ENCODE measurements around the gene P2RX3. TPM values are rescaled to one million over a fixed set of nuclear protein-coding genes. Genes with fewer than 3 reads are reported as not detected.

Gene P2RX3
- total RNA-seq, 1 experiment from 2014 or later: 0.15 TPM

DNA sequence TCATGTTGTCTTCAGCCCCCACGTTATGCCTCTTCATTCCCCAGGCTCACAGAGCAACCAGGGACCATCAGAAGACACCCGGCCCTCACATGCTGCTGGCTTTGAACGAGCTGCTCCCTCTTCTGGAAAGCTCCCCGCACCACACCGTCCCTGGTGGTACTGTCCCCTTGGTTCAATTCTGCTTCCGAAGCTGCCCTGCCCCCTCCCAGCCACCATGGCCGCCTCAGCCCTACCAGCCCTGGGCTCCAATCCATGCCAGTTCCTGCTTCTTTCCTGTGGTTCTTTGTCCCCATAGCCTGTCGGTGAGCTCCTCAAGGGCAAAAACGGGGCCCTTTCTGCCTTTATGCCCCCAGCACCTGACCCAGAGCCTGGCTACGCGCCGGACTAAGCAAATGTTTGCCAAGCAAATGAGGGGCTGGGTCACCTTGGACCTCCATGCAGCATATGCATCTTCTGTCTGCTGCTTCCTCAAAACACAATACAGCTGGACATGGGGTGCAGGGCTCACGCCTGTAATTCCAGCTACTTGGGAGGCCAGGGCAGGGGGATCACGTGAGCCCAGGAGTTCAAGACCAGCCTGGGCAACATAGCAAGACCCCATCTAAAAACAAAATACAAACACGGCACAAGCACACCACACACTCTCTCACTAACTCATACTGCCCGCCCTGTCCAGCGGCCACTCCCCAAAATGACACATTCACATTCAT is 34.7 kb upstream of the P2RX3 start:
- 100% methylated on average over 1 of the region's 17 CpGs for WGBS (ENCODE audit: extremely low coverage, insufficient read length, low lambda C conversion rate)
- TF ChIP-seq, protein P1, sequence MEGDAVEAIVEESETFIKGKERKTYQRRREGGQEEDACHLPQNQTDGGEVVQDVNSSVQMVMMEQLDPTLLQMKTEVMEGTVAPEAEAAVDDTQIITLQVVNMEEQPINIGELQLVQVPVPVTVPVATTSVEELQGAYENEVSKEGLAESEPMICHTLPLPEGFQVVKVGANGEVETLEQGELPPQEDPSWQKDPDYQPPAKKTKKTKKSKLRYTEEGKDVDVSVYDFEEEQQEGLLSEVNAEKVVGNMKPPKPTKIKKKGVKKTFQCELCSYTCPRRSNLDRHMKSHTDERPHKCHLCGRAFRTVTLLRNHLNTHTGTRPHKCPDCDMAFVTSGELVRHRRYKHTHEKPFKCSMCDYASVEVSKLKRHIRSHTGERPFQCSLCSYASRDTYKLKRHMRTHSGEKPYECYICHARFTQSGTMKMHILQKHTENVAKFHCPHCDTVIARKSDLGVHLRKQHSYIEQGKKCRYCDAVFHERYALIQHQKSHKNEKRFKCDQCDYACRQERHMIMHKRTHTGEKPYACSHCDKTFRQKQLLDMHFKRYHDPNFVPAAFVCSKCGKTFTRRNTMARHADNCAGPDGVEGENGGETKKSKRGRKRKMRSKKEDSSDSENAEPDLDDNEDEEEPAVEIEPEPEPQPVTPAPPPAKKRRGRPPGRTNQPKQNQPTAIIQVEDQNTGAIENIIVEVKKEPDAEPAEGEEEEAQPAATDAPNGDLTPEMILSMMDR (conservative IDR thresholded peaks at IDR 0.05): peak; percentile 34; the same call in 2 of the 3 replicates
- Histone ChIP-seq H3K27ac (ENCODE audit: insufficient read length, low read depth, low read length) (no peak overlapping the region), H3K79me2 (ENCODE audit: insufficient read depth, low read length) (peaks cover 6% of the 10 kb centered on the region; the same call in 1 of the 2 replicates), H2BK5ac (ENCODE audit: insufficient read length, low read length) (no peak overlapping the region), H3K79me1 (ENCODE audit: insufficient read depth, low read depth, low read length, poor library complexity, severe bottlenecking) (no peaks in the 10 kb centered on the region), H3K14ac (ENCODE audit: insufficient read depth, low read length) (no peak overlapping the region), H3T11ph (ENCODE audit: low read length) (no peak overlapping the region), H3K4me2 (ENCODE audit: insufficient read depth, insufficient read length, low read length) (no peak overlapping the region), H3K23ac (ENCODE audit: insufficient read length, low read depth, low read length) (no peak overlapping the region), H3K9ac (ENCODE audit: extremely low read depth, insufficient read length, low read length) (no peak overlapping the region), H3K27me3 (ENCODE audit: insufficient read depth, low read length) (no peaks in the 10 kb centered on the region), H4K91ac (ENCODE audit: insufficient read length, low read depth, low read length) (no peak overlapping the region), H3K56ac (ENCODE audit: insufficient read length, low read depth, low read length) (no peak overlapping the region), H3K4ac (ENCODE audit: low read depth, low read length) (no peak overlapping the region), H2BK20ac (ENCODE audit: low read depth, low read length, poor library complexity, severe bottlenecking) (no peak overlapping the region), H4K5ac (ENCODE audit: insufficient read length, low read depth, low read length) (no peak overlapping the region), H3K4me1 (ENCODE audit: insufficient read depth, low read length) (no peaks in the 10 kb centered on the region), H4K8ac (replicated peaks; ENCODE audit: insufficient read length, low read depth, low read length) (no peak overlapping the region), H3K18ac (ENCODE audit: insufficient read length, low read depth, low read length) (no peak overlapping the region), H3K23me2 (ENCODE audit: insufficient read length, low read depth, low read length, poor library complexity, severe bottlenecking) (no peaks in the 10 kb centered on the region), H2BK12ac (ENCODE audit: insufficient read length, low read depth, low read length) (no peak overlapping the region), H2BK15ac (ENCODE audit: low read depth, low read length) (no peak overlapping the region), H4K20me1 (ENCODE audit: control insufficient read depth, insufficient read depth, insufficient read length) (no peaks in the 10 kb centered on the region), H3K9me3 (ENCODE audit: control insufficient read depth, low read depth, low read length) (no peaks in the 10 kb centered on the region), H2AFZ (ENCODE audit: low read length) (no peak overlapping the region), H2BK120ac (ENCODE audit: low read depth, low read length, poor library complexity, severe bottlenecking) (no peak overlapping the region), H2AK5ac (ENCODE audit: insufficient read length, low read length) (no peak overlapping the region)
- no peaks in the 10 kb centered on the region for H3K27me3 Mint-ChIP-seq (ENCODE audit: low read depth)
- DNase-seq: no peak
- H3K27ac Mint-ChIP-seq: peak overlapping the region; percentile 73 to 83 (median 81); a peak in 6 of 7 replicates
- peaks cover 63 to 72% (median 63%) of the 10 kb centered on the region in 3 experiments for H3K36me3 Mint-ChIP-seq (ENCODE audit: insufficient read depth in 1 of 3, low read depth in 3 of 3)
- H3K4me1 Mint-ChIP-seq: peaks cover 13 to 24% of the 10 kb centered on the region in 2 experiments
- H3K4me3 Mint-ChIP-seq: no peak overlapping the region
- peaks cover 10 to 14% of the 10 kb centered on the region in 2 experiments for H3K9me3 Mint-ChIP-seq

Data from H9 (cell line).